ENCODE results near the gene KCP. TPM values are rescaled to one million over a fixed set of nuclear protein-coding genes. Genes with fewer than 3 reads are reported as not detected.

The KCP gene
- total and polyA plus RNA-seq, 4 donors, result 0.15 to 6.1 (median 2.1) TPM; not detected in 1

DNA sequence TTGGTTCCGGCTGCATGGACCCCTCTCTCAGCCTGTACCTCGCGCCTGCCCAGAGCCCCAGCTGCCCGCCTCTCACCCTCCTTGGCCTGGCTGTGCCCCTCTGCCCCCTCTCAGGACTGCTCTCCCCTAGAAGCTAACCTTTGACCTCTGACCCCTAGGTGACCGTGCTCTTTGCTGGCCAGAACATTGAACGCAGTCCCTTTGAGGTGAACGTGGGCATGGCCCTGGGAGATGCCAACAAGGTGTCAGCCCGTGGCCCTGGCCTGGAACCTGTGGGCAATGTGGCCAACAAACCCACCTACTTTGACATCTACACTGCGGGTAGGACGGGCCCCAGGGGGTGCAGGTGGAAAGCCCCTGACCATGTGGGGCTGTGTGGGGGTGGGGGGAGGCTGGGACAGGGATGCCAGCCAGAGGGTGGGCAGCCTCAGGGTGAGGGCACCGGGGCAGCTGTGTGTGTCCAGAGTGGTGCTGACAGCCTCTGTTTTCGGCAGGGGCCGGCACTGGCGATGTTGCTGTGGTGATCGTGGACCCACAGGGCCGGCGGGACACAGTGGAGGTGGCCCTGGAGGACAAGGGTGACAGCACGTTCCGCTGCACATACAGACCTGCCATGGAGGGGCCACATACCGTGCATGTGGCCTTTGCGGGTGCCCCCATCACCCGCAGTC is 72.3 kb downstream of the KCP start:
- Histone ChIP-seq H3K9me3 (ENCODE audit: control insufficient read depth, low read length) (no peaks in the 10 kb centered on the region), H3K4me1 (ENCODE audit: control insufficient read depth in 1 of 2, insufficient read depth in 2 of 2, low read length in 2 of 2) (no peaks in the 10 kb centered on the region), H3K27ac (ENCODE audit: low read depth in 1 of 2, low read length in 2 of 2) (no peak overlapping the region), H3K27me3 (ENCODE audit: control insufficient read depth in 1 of 2, insufficient read depth in 2 of 2, low read length in 1 of 2) (no peaks in the 10 kb centered on the region), H3K36me3 (ENCODE audit: control insufficient read depth in 1 of 2, insufficient read depth in 2 of 2, low read length in 1 of 2) (peaks cover 0 to 9% of the 10 kb centered on the region in 2 donors), H3K4me3 (ENCODE audit: low read length in 2 of 2) (no peak overlapping the region)
- no peak for ATAC-seq (ENCODE audit: low FRiP score)
- peak; percentile 37 to 70 for DNase-seq
- WGBS, 2 donors, result 91 to 92% methylated on average over 22 of the region's 22 CpGs
- intact Hi-C loops (cut with DNase I), result no loop called here

DNA sequence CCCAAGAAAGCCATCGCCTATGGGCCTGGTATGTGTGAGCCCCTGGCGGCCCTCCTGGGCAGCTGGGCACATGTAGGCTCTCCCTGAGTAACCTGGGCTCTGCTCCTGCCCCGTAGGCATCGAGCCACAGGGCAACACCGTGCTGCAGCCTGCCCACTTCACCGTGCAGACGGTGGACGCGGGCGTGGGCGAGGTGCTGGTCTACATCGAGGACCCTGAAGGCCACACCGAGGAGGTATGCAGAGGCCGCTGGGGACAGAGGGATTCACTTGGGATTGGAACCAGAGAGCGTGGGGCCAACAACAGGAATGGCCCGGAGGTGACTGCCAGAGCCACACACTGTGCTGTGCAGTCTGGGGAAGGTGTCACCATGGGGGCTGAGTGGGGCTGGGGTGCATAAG is 73.0 kb downstream of the KCP start:
- intact Hi-C loops (cut with DNase I), result no loop called here

DNA sequence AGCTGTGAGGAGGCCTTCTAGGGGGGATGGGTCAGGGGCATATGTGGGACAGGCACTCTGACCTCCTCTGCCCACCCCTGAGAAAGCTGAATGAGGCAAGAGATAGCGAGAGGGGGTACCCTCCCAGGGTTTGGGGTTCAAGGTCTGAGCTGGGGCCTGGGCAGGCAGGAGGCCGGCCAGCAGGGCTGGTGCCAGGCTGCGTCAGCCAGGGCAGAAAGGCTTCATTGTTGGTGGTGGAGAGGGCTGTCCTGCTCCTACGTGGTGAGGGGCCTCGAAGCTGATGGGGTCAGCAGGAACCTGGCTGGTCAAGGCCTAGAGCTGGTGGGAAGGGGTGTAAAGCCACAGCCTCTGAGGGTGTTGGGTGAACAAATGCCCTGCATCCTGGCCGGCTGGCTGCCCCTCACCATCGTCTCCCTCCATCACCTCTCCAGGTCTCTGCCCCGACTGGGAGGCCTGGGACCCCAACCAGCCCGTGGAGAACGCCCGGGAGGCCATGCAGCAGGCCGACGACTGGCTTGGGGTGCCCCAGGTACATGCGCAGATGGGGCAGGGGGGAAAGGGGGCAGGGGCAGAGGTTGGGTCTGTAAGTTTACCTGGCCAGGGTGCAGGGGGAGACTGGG is 73.7 kb downstream of the KCP start:
- WGBS, 2 donors, result 79 to 81% methylated on average over 14 of the region's 14 CpGs
- intact Hi-C loops (cut with DNase I), result no loop called here
- Histone ChIP-seq H3K4me1 (ENCODE audit: control insufficient read depth in 1 of 2, insufficient read depth in 2 of 2, low read length in 2 of 2) (no peaks in the 10 kb centered on the region), H3K27me3 (ENCODE audit: control insufficient read depth in 1 of 2, insufficient read depth in 2 of 2, low read length in 1 of 2) (no peaks in the 10 kb centered on the region), H3K27ac (ENCODE audit: low read depth in 1 of 2, low read length in 2 of 2) (peak overlapping the region in 1 of 2 donors; percentile 29), H3K4me3 (ENCODE audit: low read length in 2 of 2) (no peak overlapping the region), H3K36me3 (ENCODE audit: control insufficient read depth in 1 of 2, insufficient read depth in 2 of 2, low read length in 1 of 2) (peaks cover 0 to 8% of the 10 kb centered on the region in 2 donors), H3K9me3 (ENCODE audit: control insufficient read depth, low read length) (no peaks in the 10 kb centered on the region)
- DNase-seq (peak in 1 of 2 donors; percentile 34), ATAC-seq (ENCODE audit: low FRiP score) (no peak)

More for the DNA sequence above, 73.0 kb downstream of the KCP start:
- DNase-seq (peak in 1 of 2 donors; percentile 39), ATAC-seq (ENCODE audit: low FRiP score) (no peak)
- Histone ChIP-seq H3K9me3 (ENCODE audit: control insufficient read depth, low read length) (no peaks in the 10 kb centered on the region), H3K27ac (ENCODE audit: low read depth in 1 of 2, low read length in 2 of 2) (no peak overlapping the region), H3K27me3 (ENCODE audit: control insufficient read depth in 1 of 2, insufficient read depth in 2 of 2, low read length in 1 of 2) (no peaks in the 10 kb centered on the region), H3K4me1 (ENCODE audit: control insufficient read depth in 1 of 2, insufficient read depth in 2 of 2, low read length in 2 of 2) (no peaks in the 10 kb centered on the region), H3K4me3 (ENCODE audit: low read length in 2 of 2) (no peak overlapping the region), H3K36me3 (ENCODE audit: control insufficient read depth in 1 of 2, insufficient read depth in 2 of 2, low read length in 1 of 2) (peaks cover 0 to 9% of the 10 kb centered on the region in 2 donors)
- WGBS, 2 donors, result 91 to 94% methylated on average over 16 of the region's 16 CpGs

DNA sequence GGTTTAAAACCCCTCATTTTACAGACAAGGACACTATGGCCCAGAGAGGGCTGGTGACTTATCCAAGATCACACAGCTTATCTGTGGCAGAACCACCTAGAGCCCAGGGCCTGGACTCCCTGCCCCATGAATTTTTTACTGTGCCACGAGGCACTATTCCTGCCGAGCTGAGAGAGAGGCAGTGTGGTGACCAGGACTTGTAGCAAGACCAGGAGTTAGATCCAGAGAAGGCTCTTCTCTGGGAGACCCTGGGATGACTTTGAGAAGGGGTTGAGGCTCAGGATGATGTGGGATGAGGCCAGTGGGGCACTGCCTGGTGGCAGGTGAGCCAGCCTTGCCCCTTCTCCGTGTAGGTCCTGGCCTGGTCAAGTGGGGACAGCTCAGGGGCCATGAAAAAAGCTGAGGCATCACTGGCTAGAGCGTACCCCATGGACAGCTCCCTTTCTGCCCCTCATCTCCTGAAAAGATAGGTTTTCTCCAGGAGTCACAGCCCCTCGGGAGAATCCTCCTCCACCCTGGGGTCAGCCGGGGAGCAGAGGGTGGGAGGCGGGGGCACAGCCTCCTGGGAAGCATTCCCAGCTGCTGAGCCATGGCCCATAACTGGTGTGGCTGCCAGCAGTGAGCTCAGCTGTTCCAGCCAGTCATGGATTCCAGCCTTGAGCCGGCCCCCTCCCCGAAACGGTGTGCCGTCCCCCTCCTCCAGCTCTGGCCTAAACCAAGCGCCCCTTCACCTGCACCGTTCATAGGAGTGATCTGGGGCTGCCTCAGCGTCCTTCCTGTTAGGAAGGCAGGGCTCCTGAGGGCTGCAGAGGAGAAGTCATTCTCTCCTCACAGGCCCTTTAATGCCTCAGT is 74.5 kb downstream of the KCP start:
- ATAC-seq (ENCODE audit: low FRiP score) (no peak), DNase-seq (peak; percentile 82 to 90)
- no peaks in the 10 kb centered on the region for H3K27me3 ChIP-seq (ENCODE audit: control insufficient read depth in 1 of 2, insufficient read depth in 2 of 2, low read length in 1 of 2)
- intact Hi-C loops (cut with DNase I), result no loop called here
- H3K4me1 ChIP-seq (ENCODE audit: control insufficient read depth in 1 of 2, insufficient read depth in 2 of 2, low read length in 2 of 2), result no peaks in the 10 kb centered on the region
- H3K4me3 ChIP-seq (ENCODE audit: low read length in 2 of 2), result no peak overlapping the region
- WGBS, 2 donors, result 17 to 23% methylated on average over 14 of the region's 14 CpGs
- H3K36me3 ChIP-seq (ENCODE audit: control insufficient read depth in 1 of 2, insufficient read depth in 2 of 2, low read length in 1 of 2), result peaks cover 0 to 3% of the 10 kb centered on the region in 2 donors
- H3K9me3 ChIP-seq (ENCODE audit: control insufficient read depth, low read length), result no peaks in the 10 kb centered on the region
- H3K27ac ChIP-seq (ENCODE audit: low read depth in 1 of 2, low read length in 2 of 2), result peak overlapping the region; percentile 12 to 34

DNA sequence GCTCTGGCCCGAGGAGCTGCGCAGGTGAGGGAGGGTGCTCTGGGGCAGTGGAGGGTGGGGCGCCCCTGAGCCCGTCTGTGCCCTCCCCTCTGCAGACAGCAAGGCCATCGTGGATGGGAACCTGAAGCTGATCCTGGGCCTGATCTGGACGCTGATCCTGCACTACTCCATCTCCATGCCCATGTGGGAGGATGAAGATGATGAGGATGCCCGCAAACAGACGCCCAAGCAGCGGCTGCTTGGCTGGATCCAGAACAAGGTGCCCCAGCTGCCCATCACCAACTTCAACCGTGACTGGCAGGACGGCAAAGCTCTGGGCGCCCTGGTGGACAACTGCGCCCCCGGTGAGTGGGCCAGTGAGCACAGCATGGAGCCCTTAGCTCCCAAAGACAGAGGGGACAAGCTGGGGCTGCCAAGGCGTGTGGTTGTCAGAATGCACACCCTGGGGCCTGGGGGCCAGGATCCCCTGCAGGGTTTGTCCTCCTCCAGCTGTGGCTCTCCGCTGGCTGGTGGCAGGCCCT is 75.2 kb downstream of the KCP start:
- no peak overlapping the region for H3K27ac ChIP-seq (ENCODE audit: low read depth in 1 of 2, low read length in 2 of 2)
- H3K9me3 ChIP-seq (ENCODE audit: control insufficient read depth, low read length), result no peaks in the 10 kb centered on the region
- no peaks in the 10 kb centered on the region for H3K4me1 ChIP-seq (ENCODE audit: control insufficient read depth in 1 of 2, insufficient read depth in 2 of 2, low read length in 2 of 2)
- no peaks in the 10 kb centered on the region for H3K27me3 ChIP-seq (ENCODE audit: control insufficient read depth in 1 of 2, insufficient read depth in 2 of 2, low read length in 1 of 2)
- 78 to 88% methylated on average over 16 of the region's 16 CpGs for WGBS, 2 donors
- ATAC-seq (ENCODE audit: low FRiP score), result no peak
- no peak overlapping the region for H3K4me3 ChIP-seq (ENCODE audit: low read length in 2 of 2)
- peak in 1 of 2 donors; percentile 38 for DNase-seq
- H3K36me3 ChIP-seq (ENCODE audit: control insufficient read depth in 1 of 2, insufficient read depth in 2 of 2, low read length in 1 of 2), result peaks cover 0 to 2% of the 10 kb centered on the region in 2 donors
- intact Hi-C loops (cut with DNase I), result no loop called here

DNA sequence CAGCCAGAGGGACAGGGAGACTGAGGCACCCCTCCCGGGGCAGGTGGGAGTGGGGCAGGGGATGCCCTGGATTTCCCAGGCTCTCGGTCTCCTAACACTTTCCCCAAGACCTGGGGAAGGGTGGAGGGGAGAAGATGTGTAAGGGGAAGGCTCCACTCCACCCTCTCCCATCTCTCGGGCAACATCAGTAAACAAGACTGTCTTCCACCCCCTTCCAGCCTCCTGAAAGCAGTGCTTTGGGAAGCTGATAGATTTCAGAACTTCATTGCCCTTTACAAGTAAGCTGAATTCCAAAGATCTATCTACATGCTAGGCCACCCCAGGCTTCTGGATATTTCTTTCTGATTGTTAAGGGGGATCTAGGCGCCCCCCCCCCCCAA is 76.6 kb downstream of the KCP start:
- intact Hi-C loops (cut with DNase I), result loop anchor here in 1 of 2 donors (5.0 kb wide), 1 partner anchor 97 kb away; the partner anchor contains the start of gene CALU
- WGBS, 2 donors, result 16 to 23% methylated on average over 2 to 4 of the region's 4 CpGs
- H3K9me3 ChIP-seq (ENCODE audit: control insufficient read depth, low read length), result no peaks in the 10 kb centered on the region
- H3K4me3 ChIP-seq (ENCODE audit: low read length in 2 of 2), result no peak overlapping the region
- ATAC-seq (ENCODE audit: low FRiP score) (no peak), DNase-seq (peak in 1 of 2 donors; percentile 17)
- H3K27me3 ChIP-seq (ENCODE audit: control insufficient read depth in 1 of 2, insufficient read depth in 2 of 2, low read length in 1 of 2), result no peaks in the 10 kb centered on the region
- no peaks in the 10 kb centered on the region for H3K36me3 ChIP-seq (ENCODE audit: control insufficient read depth in 1 of 2, insufficient read depth in 2 of 2, low read length in 1 of 2)
- no peak overlapping the region for H3K27ac ChIP-seq (ENCODE audit: low read depth in 1 of 2, low read length in 2 of 2)
- H3K4me1 ChIP-seq (ENCODE audit: control insufficient read depth in 1 of 2, insufficient read depth in 2 of 2, low read length in 2 of 2), result no peaks in the 10 kb centered on the region

DNA sequence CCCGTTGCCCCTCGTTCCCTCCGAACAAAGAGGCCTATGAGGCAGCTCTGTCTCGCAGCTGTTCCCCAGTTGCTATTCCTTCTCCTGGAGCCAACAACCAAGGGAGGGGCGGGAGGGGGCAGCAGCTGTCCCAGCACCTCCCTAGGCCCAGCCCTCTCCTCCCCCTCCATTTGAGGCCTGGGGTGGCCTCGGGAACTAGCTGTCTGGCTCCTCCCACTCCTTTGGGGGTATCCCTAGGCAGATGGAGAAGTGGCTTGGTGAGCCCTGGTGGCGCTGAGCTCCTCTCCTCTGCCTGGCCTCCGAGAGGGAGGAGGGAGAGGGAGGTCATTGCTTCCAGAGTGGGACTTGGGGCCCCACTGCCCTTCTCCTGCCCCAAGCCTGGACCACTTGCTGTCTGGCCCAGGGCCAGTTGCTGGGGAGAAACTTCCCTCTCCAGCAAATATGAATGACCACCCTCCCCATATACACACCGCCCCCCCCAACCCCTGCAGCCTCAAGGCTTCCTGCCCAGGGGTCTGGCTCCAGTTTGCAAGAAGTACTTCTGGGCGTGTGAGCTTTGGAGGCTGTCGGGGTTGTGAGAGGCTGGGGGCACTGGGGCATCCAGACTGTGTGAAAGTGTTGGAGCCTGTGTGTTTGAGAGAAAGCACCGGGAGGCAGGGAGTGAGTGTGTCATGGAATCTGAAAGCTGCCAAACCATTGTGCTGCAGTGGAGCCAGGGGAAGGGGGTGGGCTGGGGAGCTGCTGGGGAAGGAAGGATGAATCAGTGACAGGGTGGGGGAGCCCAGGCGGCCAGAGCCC is 77.2 kb downstream of the KCP start:
- Histone ChIP-seq H3K4me1 (ENCODE audit: control insufficient read depth in 1 of 2, insufficient read depth in 2 of 2, low read length in 2 of 2) (no peaks in the 10 kb centered on the region), H3K36me3 (ENCODE audit: control insufficient read depth in 1 of 2, insufficient read depth in 2 of 2, low read length in 1 of 2) (no peaks in the 10 kb centered on the region), H3K4me3 (ENCODE audit: low read length in 2 of 2) (no peak overlapping the region), H3K27ac (ENCODE audit: low read depth in 1 of 2, low read length in 2 of 2) (peak overlapping the region; percentile 6 to 77), H3K27me3 (ENCODE audit: control insufficient read depth in 1 of 2, insufficient read depth in 2 of 2, low read length in 1 of 2) (no peaks in the 10 kb centered on the region), H3K9me3 (ENCODE audit: control insufficient read depth, low read length) (no peaks in the 10 kb centered on the region)
- intact Hi-C loops (cut with DNase I), result loop anchor here in 1 of 2 donors (5.0 kb wide), 1 partner anchor 96 kb away; the partner anchor contains the start of gene CALU
- WGBS, 2 donors, result 3 to 6% methylated on average over 12 to 13 of the region's 13 CpGs
- peak; percentile 53 for ATAC-seq (ENCODE audit: low FRiP score)
- DNase-seq, result peak; percentile 83 to 88

DNA sequence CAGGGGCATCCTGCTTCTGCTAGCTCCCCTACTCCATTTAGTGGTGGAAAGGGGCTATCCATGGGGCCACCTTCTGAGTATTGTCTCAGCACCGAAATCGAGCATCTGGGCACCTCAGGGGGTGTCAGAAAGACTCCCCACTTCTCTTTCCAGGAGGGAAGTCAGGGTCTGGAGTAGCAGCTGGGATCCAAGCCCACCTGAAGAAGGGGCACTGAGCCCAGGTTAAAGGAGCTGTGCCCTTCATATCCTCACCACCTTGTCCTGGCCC is 77.7 kb downstream of the KCP start:
- H3K9me3 ChIP-seq (ENCODE audit: control insufficient read depth, low read length), result no peaks in the 10 kb centered on the region
- no peaks in the 10 kb centered on the region for H3K4me1 ChIP-seq (ENCODE audit: control insufficient read depth in 1 of 2, insufficient read depth in 2 of 2, low read length in 2 of 2)
- DNase-seq, result no peak
- peak overlapping the region; percentile 6 to 77 for H3K27ac ChIP-seq (ENCODE audit: low read depth in 1 of 2, low read length in 2 of 2)
- peak overlapping the region in 1 of 2 donors; percentile 40 for H3K4me3 ChIP-seq (ENCODE audit: low read length in 2 of 2)
- no peaks in the 10 kb centered on the region for H3K27me3 ChIP-seq (ENCODE audit: control insufficient read depth in 1 of 2, insufficient read depth in 2 of 2, low read length in 1 of 2)
- 11 to 23% methylated on average over 2 of the region's 2 CpGs for WGBS, 2 donors
- ATAC-seq (ENCODE audit: low FRiP score), result no peak
- intact Hi-C loops (cut with DNase I), result loop anchor here in 1 of 2 donors (5.0 kb wide), 1 partner anchor 96 kb away; the partner anchor contains the start of gene CALU
- no peaks in the 10 kb centered on the region for H3K36me3 ChIP-seq (ENCODE audit: control insufficient read depth in 1 of 2, insufficient read depth in 2 of 2, low read length in 1 of 2)

All from aorta (tissue), 5 donors.